Fibroblast of lung (primary cell): Measurements from ENCODE around the gene CERK. TPM values are rescaled to one million over a fixed set of nuclear protein-coding genes. Genes with fewer than 3 reads are reported as not detected.

Experiments used
- DNase-seq, 2 donors: peaks; one replicate each; pipeline versions ENCODE4 v3.0.0 to v3.0.0-alpha.2; 2010; ENCODE audit warnings: low read depth in 2 of 2
- H2AFZ ChIP-seq: 2 replicates; pipeline ENCODE4 v1.5.1; 2012; ENCODE audit warnings: low read length, control low read depth, inconsistent platforms
- H3K27ac ChIP-seq: 2 replicates; pipeline ENCODE4 v1.5.1; 2011; ENCODE audit warnings: low read length, control low read depth; ENCODE audit not compliant: insufficient read depth
- H3K27me3 ChIP-seq: 2 replicates; pipeline ENCODE4 v1.5.1; 2011; ENCODE audit warnings: mild to moderate bottlenecking, low read length; ENCODE audit not compliant: control insufficient read depth, insufficient read depth
- H3K36me3 ChIP-seq: 2 replicates; pipeline ENCODE4 v1.5.1; 2011; ENCODE audit warnings: low read length; ENCODE audit not compliant: control insufficient read depth, insufficient read depth
- H3K4me1 ChIP-seq: 2 replicates; pipeline ENCODE4 v1.5.1; 2011; ENCODE audit warnings: low read length; ENCODE audit not compliant: control insufficient read depth, insufficient read depth; ENCODE audit errors: extremely low read depth
- H3K4me2 ChIP-seq: 2 replicates; pipeline ENCODE4 v1.5.1; 2011; ENCODE audit warnings: low read length, control low read depth; ENCODE audit not compliant: insufficient read depth; ENCODE audit errors: extremely low read depth
- H3K4me3 ChIP-seq, 4 experiments: fragments of 200-600 bp in 1 of 4; sonication (generic) in 1 of 4; replicated peaks in 1 of 4; 2 replicates each; pipeline ENCODE4 v1.5.1; 2011 to 2016; ENCODE audit warnings: low read length in 4 of 4, low read depth in 3 of 4, mild to moderate bottlenecking in 3 of 4, control low read depth in 2 of 4, inconsistent platforms in 1 of 4, mixed read lengths in 1 of 4; ENCODE audit not compliant: insufficient read depth in 1 of 4; ENCODE audit errors: control extremely low read depth in 1 of 4
- H3K79me2 ChIP-seq: 2 replicates; pipeline ENCODE4 v1.5.1; 2012; ENCODE audit warnings: mild to moderate bottlenecking, low read length, inconsistent platforms; ENCODE audit not compliant: control insufficient read depth, insufficient read depth
- H3K9ac ChIP-seq: 2 replicates; pipeline ENCODE4 v1.5.1; 2011; ENCODE audit warnings: mild to moderate bottlenecking, low read length, control low read depth; ENCODE audit not compliant: insufficient read depth
- H3K9me3 ChIP-seq: 2 replicates; pipeline ENCODE4 v1.5.1; 2012; ENCODE audit warnings: low read depth, low read length; ENCODE audit not compliant: control insufficient read depth, insufficient read depth
- H4K20me1 ChIP-seq: 2 replicates; pipeline ENCODE4 v1.5.1; 2011; ENCODE audit warnings: low read length; ENCODE audit not compliant: control insufficient read depth, insufficient read depth; ENCODE audit errors: extremely low read depth
- EZH2 ChIP-seq: IDR thresholded peaks from 2 replicates; pipeline ENCODE4 v1.5.1; 2012; ENCODE audit warnings: low read length, control low read depth, mild to moderate bottlenecking; ENCODE audit errors: missing control alignments
- polyA plus RNA-seq, 2 donors: library from polyadenylated mRNA; depleted of rRNA in 1 of 2; stranded (reverse) in 1 of 2; unstranded in 1 of 2; fragments of >200 nt; gene quantifications; 2 replicates each; pipeline ENCODE4 v1.2.1, GENCODE V29; 2011 to 2012; ENCODE audit warnings: missing spikeins in 1 of 2
- total RNA-seq: library from RNA; depleted of rRNA; stranded (reverse); fragments of >200 nt; gene quantifications from 2 replicates; pipeline ENCODE4 v1.2.1, GENCODE V29; 2014
- TF ChIP-seq, protein P1 (sequence below), 2 donors: IDR thresholded peaks in 1 of 2; conservative IDR thresholded peaks in 1 of 2; 1 replicate in 1 of 2; 2 replicates in 1 of 2; pipeline ENCODE4 v1.5.1; 2011 to 2012; ENCODE audit warnings: low read length in 2 of 2, control low read depth in 1 of 2, inconsistent platforms in 1 of 2, low read depth in 1 of 2, mild to moderate bottlenecking in 1 of 2

CERK gene
- total and polyA plus RNA-seq, 2 donors (not counting 1 experiment from before 2014, with no cell fraction given) = 19.5 to 24.9 TPM

- Histone ChIP-seq H3K79me2 (peaks cover 54% of the 10 kb centered on the region), H4K20me1 (no peaks in the 10 kb centered on the region), H3K36me3 (no peaks in the 10 kb centered on the region), H3K9me3 (no peaks in the 10 kb centered on the region), H3K9ac (no peak overlapping the region), H3K4me1 (peaks cover 5% of the 10 kb centered on the region), H3K4me3 (no peak overlapping the region), H3K27me3 (no peaks in the 10 kb centered on the region), H3K27ac (no peak overlapping the region), H2AFZ (no peak overlapping the region), H3K4me2 (no peak overlapping the region)
- DNase-seq = no peak
- TF ChIP-seq, protein P1, sequence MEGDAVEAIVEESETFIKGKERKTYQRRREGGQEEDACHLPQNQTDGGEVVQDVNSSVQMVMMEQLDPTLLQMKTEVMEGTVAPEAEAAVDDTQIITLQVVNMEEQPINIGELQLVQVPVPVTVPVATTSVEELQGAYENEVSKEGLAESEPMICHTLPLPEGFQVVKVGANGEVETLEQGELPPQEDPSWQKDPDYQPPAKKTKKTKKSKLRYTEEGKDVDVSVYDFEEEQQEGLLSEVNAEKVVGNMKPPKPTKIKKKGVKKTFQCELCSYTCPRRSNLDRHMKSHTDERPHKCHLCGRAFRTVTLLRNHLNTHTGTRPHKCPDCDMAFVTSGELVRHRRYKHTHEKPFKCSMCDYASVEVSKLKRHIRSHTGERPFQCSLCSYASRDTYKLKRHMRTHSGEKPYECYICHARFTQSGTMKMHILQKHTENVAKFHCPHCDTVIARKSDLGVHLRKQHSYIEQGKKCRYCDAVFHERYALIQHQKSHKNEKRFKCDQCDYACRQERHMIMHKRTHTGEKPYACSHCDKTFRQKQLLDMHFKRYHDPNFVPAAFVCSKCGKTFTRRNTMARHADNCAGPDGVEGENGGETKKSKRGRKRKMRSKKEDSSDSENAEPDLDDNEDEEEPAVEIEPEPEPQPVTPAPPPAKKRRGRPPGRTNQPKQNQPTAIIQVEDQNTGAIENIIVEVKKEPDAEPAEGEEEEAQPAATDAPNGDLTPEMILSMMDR (conservative IDR thresholded peaks at IDR 0.05 in 1 of 2, IDR thresholded peaks at IDR 0.05 in 1 of 2; ENCODE audit: low read depth in 1 of 2, low read length in 2 of 2) = no peak
- no peak for TF ChIP-seq EZH2
These were observed 29.4 kb upstream of the CERK start for GRCh38 chr22:46767249-46767985.

DNA sequence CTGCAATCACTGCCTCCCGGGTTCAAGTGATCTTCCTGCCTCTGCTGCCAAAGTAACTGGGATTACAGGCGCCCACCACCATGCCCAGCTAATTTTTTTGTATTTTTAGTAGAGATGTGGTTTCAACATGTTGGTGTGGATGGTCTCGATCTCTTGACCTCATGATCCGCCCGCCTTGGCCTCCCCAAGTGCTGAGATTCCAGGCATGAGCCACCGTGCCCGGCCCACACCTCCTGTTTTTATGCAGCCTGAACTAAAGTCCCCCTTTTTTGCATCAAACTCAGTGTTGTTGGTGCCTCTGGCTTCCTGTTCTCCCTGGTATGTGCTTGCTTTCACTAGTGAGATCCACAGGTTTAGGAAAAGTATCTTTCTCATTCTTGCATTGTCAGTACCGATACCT, 28.6 kb upstream of the CERK start:
- peaks cover 57% of the 10 kb centered on the region for H3K79me2 ChIP-seq
- H3K4me1 ChIP-seq = peaks cover 5% of the 10 kb centered on the region
- H3K9me3 ChIP-seq = no peaks in the 10 kb centered on the region
- H2AFZ ChIP-seq = no peak overlapping the region
- no peaks in the 10 kb centered on the region for H3K36me3 ChIP-seq
- no peak for DNase-seq
- H3K4me2 ChIP-seq = no peak overlapping the region
- H3K27ac ChIP-seq = no peak overlapping the region
- no peaks in the 10 kb centered on the region for H4K20me1 ChIP-seq
- no peak overlapping the region for H3K4me3 ChIP-seq
- H3K27me3 ChIP-seq = no peaks in the 10 kb centered on the region
- TF ChIP-seq EZH2 = no peak
- TF ChIP-seq, protein P1 (conservative IDR thresholded peaks at IDR 0.05 in 1 of 2, IDR thresholded peaks at IDR 0.05 in 1 of 2; ENCODE audit: low read depth in 1 of 2, low read length in 2 of 2) = no peak
- no peak overlapping the region for H3K9ac ChIP-seq

DNA sequence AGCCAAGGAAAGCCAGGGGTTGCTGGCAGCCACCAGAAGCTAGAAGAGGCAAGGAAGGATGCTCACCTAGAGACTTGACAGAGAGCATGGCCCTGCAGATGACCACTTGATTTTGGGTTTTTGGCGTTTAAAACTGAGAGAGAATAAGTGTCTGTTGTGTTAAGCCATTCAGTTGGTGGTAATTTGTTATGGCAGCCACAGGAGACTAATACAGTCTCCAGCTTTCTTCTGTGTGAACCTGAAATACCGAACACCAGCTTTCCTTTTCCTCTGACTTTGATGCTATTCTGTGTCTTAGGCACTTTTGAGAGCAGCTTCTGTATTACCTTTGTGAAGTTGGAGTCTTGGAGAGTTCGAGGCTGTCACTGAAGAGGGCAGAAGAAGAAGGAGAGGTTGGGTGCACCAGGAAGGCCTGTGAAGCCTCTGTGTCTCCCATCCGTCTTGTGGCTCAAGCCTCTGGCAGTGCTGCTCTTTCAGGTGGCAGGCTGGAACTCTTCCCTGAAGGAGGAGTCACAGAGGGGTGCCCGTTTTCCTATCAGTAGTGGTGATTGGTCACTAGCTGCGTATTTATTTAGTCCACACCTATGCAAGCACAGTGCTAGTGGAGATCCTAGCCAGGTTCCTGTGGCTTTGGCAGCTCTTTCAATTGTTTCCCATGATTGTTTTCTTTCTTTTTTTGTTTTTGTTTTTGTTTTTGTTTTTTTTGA, 26.9 kb upstream of the CERK start:
- no peaks in the 10 kb centered on the region for H3K9me3 ChIP-seq
- TF ChIP-seq, protein P1 (conservative IDR thresholded peaks at IDR 0.05 in 1 of 2, IDR thresholded peaks at IDR 0.05 in 1 of 2; ENCODE audit: low read depth in 1 of 2, low read length in 2 of 2) = no peak
- H3K27ac ChIP-seq = no peak overlapping the region
- DNase-seq = no peak
- H3K4me1 ChIP-seq = peaks cover 6% of the 10 kb centered on the region
- H2AFZ ChIP-seq = no peak overlapping the region
- no peak overlapping the region for H3K4me2 ChIP-seq
- peaks cover 65% of the 10 kb centered on the region for H3K79me2 ChIP-seq
- H3K27me3 ChIP-seq = no peaks in the 10 kb centered on the region
- H4K20me1 ChIP-seq = no peaks in the 10 kb centered on the region
- H3K9ac ChIP-seq = no peak overlapping the region
- peaks cover 3% of the 10 kb centered on the region for H3K36me3 ChIP-seq
- no peak overlapping the region for H3K4me3 ChIP-seq
